Trophoblast cell (in vitro differentiated cells and primary cell): ENCODE measurements around the gene TACC3.

Source experiments
- DNase-seq, 2 donors: peaks; one replicate each; pipeline ENCODE4 v3.0.0-alpha.2; 2016
- H2AFZ ChIP-seq: 2 replicates; pipeline ENCODE4 v1.6.1; 2013; ENCODE audit warnings: low read length, moderate library complexity, mild to moderate bottlenecking; ENCODE audit not compliant: insufficient read depth, poor library complexity
- H2AK5ac ChIP-seq: 2 replicates; pipeline ENCODE4 v1.6.1; 2013; ENCODE audit warnings: mild to moderate bottlenecking, low read length
- H2BK120ac ChIP-seq: 2 replicates; pipeline ENCODE4 v1.6.1; 2013; ENCODE audit warnings: low read length, mild to moderate bottlenecking, moderate library complexity; ENCODE audit not compliant: insufficient read depth, poor library complexity
- H2BK12ac ChIP-seq: 2 replicates; pipeline ENCODE4 v1.6.1; 2013; ENCODE audit warnings: mild to moderate bottlenecking, low read length, moderate library complexity
- H2BK5ac ChIP-seq: 2 replicates; pipeline ENCODE4 v1.6.1; 2013; ENCODE audit warnings: low read length, low read depth, moderate library complexity, mild to moderate bottlenecking; ENCODE audit not compliant: poor library complexity
- H3K14ac ChIP-seq: 2 replicates; pipeline ENCODE4 v1.6.1; 2013; ENCODE audit warnings: mild to moderate bottlenecking, low read length
- H3K18ac ChIP-seq: 2 replicates; pipeline ENCODE4 v1.6.1; 2013; ENCODE audit warnings: mild to moderate bottlenecking, low read length
- H3K23ac ChIP-seq: 2 replicates; pipeline ENCODE4 v1.6.1; 2013; ENCODE audit warnings: low read length
- H3K27ac ChIP-seq: 2 replicates; pipeline ENCODE4 v1.5.1; 2013; ENCODE audit warnings: low read depth, mild to moderate bottlenecking, inconsistent platforms, low read length, moderate library complexity
- H3K27me3 ChIP-seq: 2 replicates; pipeline ENCODE4 v1.6.1; 2013; ENCODE audit warnings: inconsistent platforms, mild to moderate bottlenecking, low read length, moderate library complexity; ENCODE audit not compliant: insufficient read depth
- H3K36me3 ChIP-seq, 2 experiments: 1 replicate in 1 of 2; 2 replicates in 1 of 2; pipeline ENCODE4 v1.6.1; 2013; ENCODE audit warnings: low read length in 2 of 2, mild to moderate bottlenecking in 2 of 2, moderate library complexity in 1 of 2; ENCODE audit not compliant: insufficient read depth in 2 of 2, control insufficient read depth in 1 of 2
- H3K4ac ChIP-seq: 2 replicates; pipeline ENCODE4 v1.6.1; 2013; ENCODE audit warnings: low read depth, mild to moderate bottlenecking, low read length, moderate library complexity
- H3K4me1 ChIP-seq, 2 experiments: 1 replicate in 1 of 2; 2 replicates in 1 of 2; pipeline ENCODE4 v1.6.1; 2013; ENCODE audit warnings: low read length in 2 of 2, mild to moderate bottlenecking in 2 of 2, moderate library complexity in 1 of 2; ENCODE audit not compliant: insufficient read depth in 2 of 2, control insufficient read depth in 1 of 2
- H3K4me2 ChIP-seq: 2 replicates; pipeline ENCODE4 v1.6.1; 2013; ENCODE audit warnings: inconsistent platforms, mild to moderate bottlenecking, low read length, moderate library complexity
- H3K4me3 ChIP-seq: 2 replicates; pipeline ENCODE4 v1.5.1; 2013; ENCODE audit warnings: mild to moderate bottlenecking, low read depth, low read length, inconsistent platforms
- H3K79me1 ChIP-seq: one replicate; pipeline ENCODE4 v1.6.1; 2013; ENCODE audit warnings: low read length
- H3K79me2 ChIP-seq: 2 replicates; pipeline ENCODE4 v1.6.1; 2013; ENCODE audit warnings: low read length, mild to moderate bottlenecking; ENCODE audit not compliant: control insufficient read depth, insufficient read depth, poor library complexity
- H3K9ac ChIP-seq: 2 replicates; pipeline ENCODE4 v1.6.1; 2013; ENCODE audit warnings: mild to moderate bottlenecking, low read length
- H3K9me3 ChIP-seq: 2 replicates; pipeline ENCODE4 v1.6.1; 2013; ENCODE audit warnings: low read depth, mild to moderate bottlenecking, control low read depth, inconsistent platforms, low read length; ENCODE audit not compliant: insufficient read depth
- H4K12ac ChIP-seq: 2 replicates; pipeline ENCODE4 v1.6.1; 2013; ENCODE audit warnings: low read depth, mild to moderate bottlenecking, low read length, moderate library complexity
- H4K8ac ChIP-seq: 2 replicates; pipeline ENCODE4 v1.6.1; 2013; ENCODE audit warnings: low read depth, mild to moderate bottlenecking, low read length, moderate library complexity
- H4K91ac ChIP-seq: one replicate; pipeline ENCODE4 v1.6.1; 2013; ENCODE audit warnings: low read depth, mild to moderate bottlenecking, low read length, moderate library complexity
- WGBS: extraction: QIAGEN DNeasy Blood & Tissue Kit; methylation state at CpG from one replicate; pipeline ENCODE4 v1.1.7; 2013; ENCODE audit warnings: missing lambda C conversion rate; ENCODE audit not compliant: insufficient read length, insufficient coverage; ENCODE audit errors: extremely low coverage; 5-methylcytosine and 5-hydroxymethylcytosine counted together

The TACC3 gene

DNA sequence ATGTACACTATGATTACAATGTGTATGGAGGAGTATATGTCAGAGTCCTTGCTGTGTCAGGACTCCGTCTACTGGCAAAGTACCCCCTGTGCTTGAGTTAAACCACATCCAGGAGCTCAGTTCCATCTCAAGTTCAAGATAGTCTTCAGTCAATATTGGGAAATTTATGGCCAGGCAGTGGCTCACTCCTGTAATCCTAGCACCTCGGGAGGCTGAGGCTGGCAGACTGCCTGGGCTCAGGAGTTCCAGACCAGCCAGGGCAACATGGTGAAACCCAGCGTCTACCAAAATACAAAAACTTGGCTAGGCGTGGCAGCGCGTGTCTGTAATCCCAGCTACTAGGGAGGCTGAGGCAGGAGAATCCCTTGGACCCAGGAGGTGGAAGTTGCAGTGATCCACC is 15.0 kb upstream of the TACC3 start:
- H3K4me1 ChIP-seq: peaks cover 8 to 15% of the 10 kb centered on the region in 2 experiments
- no CpG with 5 or more reads among the region's 6 CpGs for WGBS
- no peak for DNase-seq
- H4K8ac ChIP-seq: no peak overlapping the region
- no peak overlapping the region for H2AK5ac ChIP-seq
- H3K4me3 ChIP-seq: no peak overlapping the region
- H2BK120ac ChIP-seq: no peak overlapping the region
- no peak overlapping the region for H2AFZ ChIP-seq
- no peak overlapping the region for H3K23ac ChIP-seq
- H3K18ac ChIP-seq: no peak overlapping the region
- peaks cover 23 to 37% of the 10 kb centered on the region in 2 experiments for H3K36me3 ChIP-seq
- peaks cover 7% of the 10 kb centered on the region for H3K79me2 ChIP-seq
- no peak overlapping the region for H2BK5ac ChIP-seq
- H2BK12ac ChIP-seq: no peak overlapping the region
- no peaks in the 10 kb centered on the region for H3K27me3 ChIP-seq
- no peak overlapping the region for H3K27ac ChIP-seq
- H4K12ac ChIP-seq: no peak overlapping the region
- no peak overlapping the region for H3K4me2 ChIP-seq
- H3K9me3 ChIP-seq: no peaks in the 10 kb centered on the region
- H3K9ac ChIP-seq: no peak overlapping the region
- no peak overlapping the region for H4K91ac ChIP-seq
- peak overlapping the region; percentile 15 for H3K4ac ChIP-seq
- no peak overlapping the region for H3K14ac ChIP-seq
- peaks cover under 1% of the 10 kb centered on the region for H3K79me1 ChIP-seq

DNA sequence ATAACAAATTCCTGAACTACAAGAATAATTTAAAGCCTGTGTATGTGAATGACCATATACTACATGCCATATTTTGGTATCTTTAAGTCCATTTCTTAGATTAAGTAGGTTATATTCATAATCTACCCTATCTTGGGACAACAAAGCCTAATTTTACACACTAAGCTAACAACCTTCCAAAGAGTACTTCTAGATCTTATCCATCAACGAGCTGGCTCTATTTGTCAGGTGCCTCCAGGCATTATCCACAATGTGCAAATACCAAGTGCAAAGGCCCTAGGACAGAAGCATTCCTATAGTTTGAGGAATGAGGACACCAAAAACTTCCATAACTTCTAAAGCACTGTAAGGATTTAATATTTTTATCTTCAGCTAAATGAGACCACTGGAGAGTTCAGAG is 12.7 kb upstream of the TACC3 start:
- WGBS: no CpG with 5 or more reads among the region's 1 CpG

DNA sequence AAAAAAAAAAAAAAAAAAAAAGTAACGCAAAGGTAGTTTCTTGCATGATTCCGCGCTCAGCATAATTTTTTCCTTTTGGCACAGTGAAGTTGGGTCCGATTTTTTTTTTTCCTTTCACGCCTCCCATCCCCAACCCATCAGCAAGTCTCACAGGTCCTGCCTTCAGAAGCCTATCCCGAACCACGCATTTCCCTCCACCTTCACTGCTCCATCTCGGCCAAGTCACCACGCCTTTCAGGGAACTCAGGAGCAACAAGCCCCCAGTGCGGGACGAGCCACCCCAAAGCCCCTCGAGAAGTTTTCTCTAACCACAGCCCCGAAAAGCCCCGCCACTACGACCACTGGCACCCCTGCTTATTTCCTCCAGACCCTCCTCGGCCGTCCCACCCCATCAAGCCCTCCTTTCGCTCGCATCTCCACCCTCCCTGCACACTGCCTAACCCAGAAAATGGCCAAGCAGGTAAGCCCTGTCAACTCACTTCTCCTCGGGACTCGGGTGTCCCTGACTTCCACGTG is 10.2 kb upstream of the TACC3 start:
- peaks cover 12 to 20% of the 10 kb centered on the region in 2 experiments for H3K4me1 ChIP-seq
- DNase-seq: no peak
- peak overlapping the region; percentile 43 for H4K8ac ChIP-seq
- H3K23ac ChIP-seq: peak overlapping the region; percentile 28
- no peaks in the 10 kb centered on the region for H3K27me3 ChIP-seq
- peak overlapping the region; percentile 72 for H4K91ac ChIP-seq
- H3K27ac ChIP-seq: peak overlapping the region; percentile 99
- no peaks in the 10 kb centered on the region for H3K9me3 ChIP-seq
- H3K14ac ChIP-seq: peak overlapping the region; percentile 82
- H4K12ac ChIP-seq: no peak overlapping the region
- no CpG with 5 or more reads among the region's 22 CpGs for WGBS
- H3K4ac ChIP-seq: peak overlapping the region; percentile 82
- peak overlapping the region; percentile 59 for H2AK5ac ChIP-seq
- peak overlapping the region; percentile 11 for H2AFZ ChIP-seq
- H3K4me3 ChIP-seq: peak overlapping the region; percentile 99
- H2BK120ac ChIP-seq: no peak overlapping the region
- H3K4me2 ChIP-seq: peak overlapping the region; percentile 93
- H2BK12ac ChIP-seq: no peak overlapping the region
- H2BK5ac ChIP-seq: peak overlapping the region; percentile 34
- H3K18ac ChIP-seq: peak overlapping the region; percentile 51
- H3K36me3 ChIP-seq: peaks cover 12 to 19% of the 10 kb centered on the region in 2 experiments
- H3K79me2 ChIP-seq: peaks cover 19% of the 10 kb centered on the region
- peaks cover 16% of the 10 kb centered on the region for H3K79me1 ChIP-seq
- peak overlapping the region; percentile 96 for H3K9ac ChIP-seq

More for the DNA sequence above, 12.7 kb upstream of the TACC3 start:
- Histone ChIP-seq H4K12ac (no peak overlapping the region), H2BK12ac (no peak overlapping the region), H3K36me3 (peaks cover 21 to 26% of the 10 kb centered on the region in 2 experiments), H3K27ac (no peak overlapping the region), H4K8ac (no peak overlapping the region), H2AFZ (no peak overlapping the region), H3K9ac (no peak overlapping the region), H3K23ac (no peak overlapping the region), H3K9me3 (no peaks in the 10 kb centered on the region), H2AK5ac (no peak overlapping the region), H3K4me2 (no peak overlapping the region), H2BK5ac (no peak overlapping the region), H3K4ac (no peak overlapping the region), H4K91ac (no peak overlapping the region), H3K27me3 (no peaks in the 10 kb centered on the region), H3K14ac (no peak overlapping the region), H2BK120ac (no peak overlapping the region), H3K4me3 (no peak overlapping the region), H3K18ac (no peak overlapping the region), H3K79me1 (peaks cover 16% of the 10 kb centered on the region), H3K4me1 (peaks cover 12 to 20% of the 10 kb centered on the region in 2 experiments), H3K79me2 (peaks cover 21% of the 10 kb centered on the region)
- peak; percentile 74 to 94 for DNase-seq

DNA sequence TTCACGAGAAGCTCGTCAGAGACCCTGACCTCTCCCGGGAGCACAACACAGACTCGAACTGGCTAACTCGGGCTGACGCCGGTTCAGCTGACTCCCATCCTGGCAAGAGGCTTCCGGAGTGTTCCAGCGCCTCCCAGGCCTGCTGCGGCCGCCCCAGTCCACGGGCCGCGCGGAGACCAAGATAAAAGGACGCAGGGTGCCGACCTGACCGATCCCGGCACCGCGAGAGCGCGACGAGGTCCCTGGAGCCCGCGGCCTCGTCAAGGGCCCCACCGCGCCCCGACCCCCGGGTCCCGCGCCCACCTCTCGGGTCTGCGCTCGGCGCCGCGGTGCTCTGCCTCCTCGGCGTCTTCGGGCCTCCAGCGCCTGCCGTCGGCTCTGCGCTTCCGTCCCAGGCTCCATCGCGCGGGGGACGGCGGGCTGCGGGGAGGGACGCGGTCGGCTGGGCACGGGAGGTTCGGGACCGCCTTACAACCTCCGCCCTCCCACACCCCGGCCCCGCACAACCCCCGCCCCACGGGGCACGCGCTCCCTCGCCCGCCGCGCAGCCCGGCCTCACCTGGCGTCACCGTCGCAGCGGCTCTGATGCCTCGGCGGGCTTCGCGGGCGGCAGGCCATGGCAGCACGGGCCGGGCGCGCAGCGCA is 9.6 kb upstream of the TACC3 start:
- peak; percentile 13 to 48 for DNase-seq
- H4K12ac ChIP-seq: no peak overlapping the region
- H4K91ac ChIP-seq: peak overlapping the region; percentile 72
- no peak overlapping the region for H3K23ac ChIP-seq
- peaks cover 16% of the 10 kb centered on the region for H3K79me1 ChIP-seq
- no peak overlapping the region for H2BK12ac ChIP-seq
- H3K9me3 ChIP-seq: no peaks in the 10 kb centered on the region
- peaks cover 19% of the 10 kb centered on the region for H3K79me2 ChIP-seq
- H4K8ac ChIP-seq: peak overlapping the region; percentile 98
- no peak overlapping the region for H2BK120ac ChIP-seq
- H3K18ac ChIP-seq: peak overlapping the region; percentile 57
- peak overlapping the region; percentile 82 for H3K4ac ChIP-seq
- no peaks in the 10 kb centered on the region for H3K27me3 ChIP-seq
- peaks cover 9 to 17% of the 10 kb centered on the region in 2 experiments for H3K36me3 ChIP-seq
- peak overlapping the region; percentile 82 for H3K14ac ChIP-seq
- peak overlapping the region; percentile 99 for H3K27ac ChIP-seq
- H3K4me2 ChIP-seq: peak overlapping the region; percentile 93
- H3K4me3 ChIP-seq: peak overlapping the region; percentile 99
- H2AFZ ChIP-seq: peak overlapping the region; percentile 33
- peak overlapping the region; percentile 96 for H3K9ac ChIP-seq
- peaks cover 12 to 20% of the 10 kb centered on the region in 2 experiments for H3K4me1 ChIP-seq
- peak overlapping the region; percentile 59 for H2AK5ac ChIP-seq
- no CpG with 5 or more reads among the region's 85 CpGs for WGBS
- peak overlapping the region; percentile 34 for H2BK5ac ChIP-seq
